GM23338 (cell line): ENCODE data around the gene RP9. TPM values are rescaled to one million over a fixed set of nuclear protein-coding genes. Genes with fewer than 3 reads are reported as not detected.

ENCODE experiments used
- ATAC-seq: fragments of 200-7000 bp; cut with Tn5 transposase; 3 replicates; pipeline ENCODE4 v1.9.1; 2020
- DNase-seq: peaks from one replicate; pipeline ENCODE4 v3.0.0-alpha.2; 2015; ENCODE audit warnings: low spot score
- H2AFZ ChIP-seq: fragments of 200-600 bp; sonication (generic); 2 replicates; pipeline ENCODE4 v1.8.0; 2016; ENCODE audit warnings: antibody characterized with exemption, mild to moderate bottlenecking, moderate library complexity
- H3F3A ChIP-seq: fragments of 200-600 bp; sonication (generic); replicated peaks from 2 replicates; pipeline ENCODE4 v1.8.0; 2017; ENCODE audit warnings: antibody characterized with exemption, mixed run types, low read depth
- H3K27ac ChIP-seq: fragments of 200-600 bp; sonication (generic); 2 replicates; pipeline ENCODE4 v1.6.1; 2016; ENCODE audit warnings: low read depth
- H3K27me3 ChIP-seq: fragments of 200-600 bp; sonication (generic); 2 replicates; pipeline ENCODE4 v1.8.0; 2016; ENCODE audit warnings: mild to moderate bottlenecking, mixed run types, moderate library complexity; ENCODE audit not compliant: insufficient read depth
- H3K36me3 ChIP-seq: fragments of 200-600 bp; sonication (generic); 2 replicates; pipeline ENCODE4 v1.8.0; 2016; ENCODE audit warnings: mild to moderate bottlenecking; ENCODE audit not compliant: insufficient read depth
- H3K4me1 ChIP-seq: fragments of 200-600 bp; sonication (generic); 2 replicates; pipeline ENCODE4 v1.8.0; 2016; ENCODE audit warnings: mild to moderate bottlenecking, moderate library complexity; ENCODE audit not compliant: insufficient read depth
- H3K4me2 ChIP-seq: fragments of 200-600 bp; sonication (generic); 2 replicates; pipeline ENCODE4 v1.7.1; 2017; ENCODE audit warnings: mixed run types
- H3K4me3 ChIP-seq: fragments of 200-600 bp; sonication (generic); 2 replicates; pipeline ENCODE4 v1.6.1; 2016; ENCODE audit warnings: mixed run types
- H3K79me2 ChIP-seq: fragments of 200-600 bp; sonication (generic); replicated peaks from 2 replicates; pipeline ENCODE4 v1.8.0; 2017; ENCODE audit warnings: mild to moderate bottlenecking; ENCODE audit not compliant: insufficient read depth
- H3K9me2 ChIP-seq: fragments of 200-600 bp; sonication (generic); 2 replicates; pipeline ENCODE4 v1.8.0; 2017; ENCODE audit not compliant: insufficient read depth
- H4K20me1 ChIP-seq: fragments of 200-600 bp; sonication (generic); replicated peaks from 2 replicates; pipeline ENCODE4 v1.8.0; 2017; ENCODE audit warnings: mild to moderate bottlenecking; ENCODE audit not compliant: insufficient read depth
- H3K27ac Mint-ChIP-seq: 2 replicates; pipeline ENCODE4 v1.8.0; 2020; ENCODE audit warnings: inconsistent platforms, mild to moderate bottlenecking, moderate library complexity, mixed read lengths
- H3K27me3 Mint-ChIP-seq: 3 replicates; pipeline ENCODE4 v1.8.0; 2022; ENCODE audit warnings: low read depth, mild to moderate bottlenecking, moderate library complexity, mixed read lengths, inconsistent platforms; ENCODE audit not compliant: insufficient read depth, poor library complexity
- H3K36me3 Mint-ChIP-seq: 3 replicates; pipeline ENCODE4 v1.8.0; 2021; ENCODE audit warnings: low read depth, mild to moderate bottlenecking, inconsistent platforms, moderate library complexity, mixed read lengths
- H3K4me1 Mint-ChIP-seq: 3 replicates; pipeline ENCODE4 v1.8.0; 2020; ENCODE audit warnings: mild to moderate bottlenecking, inconsistent platforms, mixed read lengths
- H3K4me3 Mint-ChIP-seq: 3 replicates; pipeline ENCODE4 v1.8.0; 2021; ENCODE audit warnings: moderate library complexity, mild to moderate bottlenecking, inconsistent platforms, mixed read lengths
- H3K9me3 Mint-ChIP-seq: 3 replicates; pipeline ENCODE4 v1.8.0; 2020; ENCODE audit warnings: moderate library complexity, mild to moderate bottlenecking, inconsistent platforms, mixed read lengths
- CREB1 ChIP-seq: fragments of 250-450 bp; sonication (Bioruptor Pico); IDR thresholded peaks from 2 replicates; pipeline ENCODE4 v1.5.0; 2020; ENCODE audit warnings: low read depth, mild to moderate bottlenecking, moderate library complexity
- CTCF ChIP-seq, 2 experiments: fragments of 200-600 bp in 1 of 2; sonication (generic) in 1 of 2; conservative IDR thresholded peaks; 2 replicates each; pipeline versions ENCODE4 v1.5.1 to v1.6.1; 2016 to 2017; ENCODE audit warnings: antibody characterized with exemption in 2 of 2, low read depth in 2 of 2, mild to moderate bottlenecking in 2 of 2, moderate library complexity in 1 of 2
- ETS1 ChIP-seq: IDR thresholded peaks from 2 replicates; pipeline ENCODE4 v1.6.1; 2016; ENCODE audit warnings: antibody characterized with exemption
- EZH2 ChIP-seq: fragments of 200-600 bp; sonication (generic); IDR thresholded peaks from one replicate; pipeline ENCODE4 v1.8.0; 2017; ENCODE audit warnings: antibody characterized with exemption, mild to moderate bottlenecking, low read depth; ENCODE audit not compliant: unreplicated experiment
- EZH2phosphoT487 ChIP-seq: fragments of 200-600 bp; sonication (generic); IDR thresholded peaks from one replicate; pipeline ENCODE4 v1.8.1; 2018; ENCODE audit warnings: antibody characterized with exemption; ENCODE audit not compliant: unreplicated experiment
- JUNB ChIP-seq: IDR thresholded peaks from one replicate; pipeline ENCODE4 v1.6.1; 2016; ENCODE audit warnings: antibody characterized with exemption; ENCODE audit not compliant: unreplicated experiment
- NANOG ChIP-seq: IDR thresholded peaks from 2 replicates; pipeline ENCODE4 v1.6.1; 2016; ENCODE audit warnings: antibody characterized with exemption, borderline replicate concordance
- POLR2AphosphoS5 ChIP-seq: IDR thresholded peaks from 2 replicates; pipeline ENCODE4 v1.6.1; 2016; ENCODE audit warnings: antibody characterized with exemption, low read depth
- REST ChIP-seq: IDR thresholded peaks from one replicate; pipeline ENCODE4 v1.6.1; 2018; ENCODE audit warnings: antibody characterized with exemption; ENCODE audit not compliant: unreplicated experiment
- STAT1 ChIP-seq: IDR thresholded peaks from one replicate; pipeline ENCODE4 v1.6.1; 2016; ENCODE audit warnings: antibody characterized with exemption; ENCODE audit not compliant: unreplicated experiment
- ZNF114 ChIP-seq: fragments of 250-450 bp; sonication (Bioruptor Pico); IDR thresholded peaks from 2 replicates; pipeline ENCODE4 v1.5.0; 2020; ENCODE audit warnings: mild to moderate bottlenecking, moderate library complexity
- ZNF331 ChIP-seq: fragments of 250-450 bp; sonication (Bioruptor Pico); IDR thresholded peaks from 2 replicates; pipeline ENCODE4 v1.5.0; 2020; ENCODE audit warnings: low read depth, mild to moderate bottlenecking, moderate library complexity
- ZNF462 ChIP-seq: fragments of 250-450 bp; sonication (Bioruptor Pico); IDR thresholded peaks from 2 replicates; pipeline ENCODE4 v1.5.0; 2020; ENCODE audit warnings: mild to moderate bottlenecking, moderate library complexity
- polyA plus RNA-seq: library from polyadenylated mRNA; unstranded; fragments of >200 nt; fragmentation: Nextera tagmentation; extraction: Ambion mirVana; gene quantifications from 2 replicates; pipeline ENCODE4 v1.2.1, GENCODE V29; 2016
- total RNA-seq: library from RNA; depleted of rRNA; stranded (reverse); fragments of >200 nt; shearing (Covaris generic); gene quantifications from 2 replicates; pipeline ENCODE4 v1.2.3, GENCODE V29; 2014

The RP9 gene
- total and polyA plus RNA-seq, 2 experiments from 2014 or later, result 8.7 to 43.2 TPM

GRCh38 chr7:33065981-33066380 lies 43.2 kb downstream of the RP9 start:
- no peak overlapping the region for H3K4me2 ChIP-seq
- Mint-ChIP-seq H3K4me3 (no peak overlapping the region), H3K4me1 (peaks cover 11% of the 10 kb centered on the region), H3K27me3 (peaks cover 8% of the 10 kb centered on the region), H3K27ac (no peak overlapping the region), H3K36me3 (peaks cover 36% of the 10 kb centered on the region), H3K9me3 (peaks cover 59% of the 10 kb centered on the region)
- H3K27ac ChIP-seq, result no peak overlapping the region
- H3K36me3 ChIP-seq, result no peaks in the 10 kb centered on the region
- TF ChIP-seq CTCF (conservative IDR thresholded peaks at IDR 0.05; ENCODE audit: low read depth in 2 of 2) (no peak), ZNF331 (CRISPR knock-in tag) (no peak), ZNF114 (no peak), REST (no peak), EZH2 (no peak), STAT1 (no peak), CREB1 (CRISPR knock-in tag) (no peak), ZNF462 (no peak), NANOG (no peak), EZH2phosphoT487 (no peak), JUNB (no peak), ETS1 (no peak), POLR2AphosphoS5 (no peak)
- H3K4me3 ChIP-seq, result no peak overlapping the region
- H3K79me2 ChIP-seq, result peaks cover 13% of the 10 kb centered on the region
- peaks cover 11% of the 10 kb centered on the region; the same call in 1 of the 2 replicates for H3K4me1 ChIP-seq
- H2AFZ ChIP-seq, result no peak overlapping the region
- peaks cover 7% of the 10 kb centered on the region for H4K20me1 ChIP-seq
- no peaks in the 10 kb centered on the region for H3F3A ChIP-seq
- no peak for DNase-seq
- peaks cover 4% of the 10 kb centered on the region; the same call in 1 of the 2 replicates for H3K9me2 ChIP-seq
- no peak for ATAC-seq
- H3K27me3 ChIP-seq, result no peaks in the 10 kb centered on the region
